Measurements from ENCODE around the gene FOSL2.

FOSL2 gene

DNA sequence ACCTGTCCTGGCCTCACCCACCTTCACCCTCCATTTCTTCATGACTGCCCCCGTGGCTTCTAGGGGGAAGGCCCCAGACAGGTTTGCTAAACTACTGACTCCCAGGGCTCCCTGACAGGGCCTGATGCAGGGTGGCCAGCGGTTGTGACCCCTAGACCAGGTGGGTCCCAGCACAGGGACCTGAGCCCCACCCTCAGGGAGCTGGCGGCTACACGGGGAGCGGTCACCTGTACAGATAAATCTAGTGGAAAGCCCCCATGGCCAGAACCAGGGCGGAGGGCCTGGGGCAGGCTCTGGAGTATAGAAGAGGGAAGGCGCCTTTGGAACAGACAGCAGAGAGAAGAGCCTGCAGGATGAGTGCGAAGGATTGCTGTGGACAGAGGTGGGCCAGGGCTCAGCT, 60.7 kb downstream of the FOSL2 start:
- DNase-seq: no peak

DNA sequence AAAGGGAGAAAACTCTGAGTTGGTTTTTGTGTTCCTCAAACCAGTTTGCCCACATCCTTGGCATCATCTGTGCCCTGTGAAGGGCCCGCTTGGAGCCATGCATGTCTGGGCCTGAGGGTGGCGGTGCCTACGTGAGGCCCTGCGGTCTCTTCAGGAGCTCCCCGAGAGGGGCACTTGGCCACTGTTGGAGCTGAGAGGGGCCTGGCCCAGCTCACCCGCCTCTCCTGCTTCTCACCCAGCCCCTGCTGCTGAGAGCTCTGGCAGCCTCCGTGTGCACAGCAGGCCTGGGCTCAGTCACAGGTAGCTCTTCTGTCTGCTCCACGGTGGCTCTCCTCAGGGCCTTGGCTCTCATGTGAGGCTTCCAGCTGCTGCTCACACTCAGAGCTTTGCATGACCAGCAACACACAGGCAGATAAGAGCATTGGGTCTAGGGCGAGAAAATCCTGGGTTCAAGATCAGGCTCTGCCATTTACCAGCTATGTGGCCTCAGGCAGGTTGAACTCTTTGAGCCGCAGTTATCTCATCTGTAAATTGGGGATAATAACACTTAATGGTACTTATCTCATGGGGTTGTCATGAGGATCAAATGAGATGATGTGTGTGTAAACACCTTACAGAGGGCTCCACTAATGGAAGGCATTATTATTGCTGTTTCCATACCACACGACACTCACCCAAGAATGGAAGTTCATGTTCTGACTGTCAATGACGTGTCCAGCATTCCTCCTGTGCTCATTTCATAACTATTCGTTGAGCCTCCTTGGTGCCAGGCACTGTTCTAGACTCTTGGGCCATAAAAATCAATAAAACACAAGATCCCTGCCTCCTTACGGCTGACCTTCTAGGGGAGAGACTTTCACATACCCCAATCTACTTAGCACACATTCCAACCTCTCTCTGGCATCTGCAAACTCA, 61.6 kb downstream of the FOSL2 start:
- no peak for DNase-seq

GRCh38 chr2:28457237-28457636, 64.6 kb downstream of the FOSL2 start:
- DNase-seq: no peak

DNA sequence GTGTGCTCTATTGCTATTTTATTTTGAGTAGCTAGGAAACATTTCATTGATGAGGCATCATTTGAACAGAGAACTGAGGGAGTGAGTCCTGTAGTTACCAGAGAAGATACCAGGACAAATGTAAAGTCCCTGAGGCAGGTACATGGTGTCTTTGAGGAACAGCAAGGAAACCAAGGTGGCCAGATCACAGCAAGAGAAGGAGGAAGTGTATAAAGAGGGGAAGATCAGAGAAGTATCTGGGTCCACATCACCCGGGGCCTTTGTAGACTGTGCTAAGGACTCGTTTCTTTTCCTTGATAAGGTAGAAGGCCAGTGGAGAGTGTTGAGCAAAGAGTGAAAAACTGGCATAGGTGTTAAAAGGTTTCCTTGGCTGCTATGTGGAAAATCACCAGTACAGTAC, 68.4 kb downstream of the FOSL2 start:
- DNase-seq: no peak

GRCh38 chr2:28462122-28462521, 69.5 kb downstream of the FOSL2 start:
- no peak for DNase-seq

DNA sequence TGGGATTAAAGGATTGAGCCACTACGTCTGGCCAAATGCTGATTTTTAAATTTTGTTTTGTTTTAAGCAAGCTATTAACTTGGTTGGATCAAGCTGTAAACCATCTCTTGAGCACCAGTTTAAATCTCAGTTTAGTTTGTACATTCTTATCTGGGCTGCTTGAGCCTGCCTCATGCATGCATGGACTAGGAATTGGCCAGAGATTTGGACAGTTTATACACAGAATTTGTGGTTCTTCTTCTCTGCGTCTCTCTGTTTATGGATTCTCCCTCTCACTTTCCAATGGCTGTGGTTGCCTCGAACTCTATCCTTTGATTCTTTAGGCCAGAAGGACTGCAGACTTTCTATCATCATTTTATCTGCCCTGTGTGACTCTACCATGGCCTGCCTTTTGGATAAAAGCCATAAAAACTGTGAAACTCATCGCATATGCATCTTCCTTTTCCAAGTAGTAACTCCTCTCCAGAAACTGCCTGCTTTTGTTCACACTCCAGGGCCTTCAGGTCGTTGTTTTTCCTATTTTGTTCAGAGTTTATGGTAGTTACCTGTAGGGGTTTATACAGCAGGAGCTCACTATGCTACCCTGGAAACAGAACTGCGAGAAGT, 70.7 kb downstream of the FOSL2 start:
- DNase-seq: no peak

DNA sequence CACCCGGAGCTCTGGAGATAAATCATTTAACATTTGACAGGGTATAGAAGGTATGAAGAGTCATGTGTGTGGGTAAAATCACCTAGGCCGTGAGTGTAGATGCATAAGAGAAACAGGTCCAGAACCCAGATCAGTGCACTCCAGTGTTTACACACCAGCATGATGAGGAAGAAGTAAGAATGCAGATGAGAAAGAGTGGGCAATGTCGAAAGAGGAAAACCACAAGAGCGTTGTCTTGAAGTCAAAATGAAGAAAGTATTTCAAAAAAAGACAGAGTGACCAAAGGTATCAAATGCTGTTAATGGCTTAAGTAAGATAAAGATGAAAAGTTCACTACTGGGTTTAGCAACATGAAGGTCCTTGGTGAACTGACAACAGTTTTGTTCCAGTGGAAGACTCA, 71.2 kb downstream of the FOSL2 start:
- DNase-seq: no peak

DNA sequence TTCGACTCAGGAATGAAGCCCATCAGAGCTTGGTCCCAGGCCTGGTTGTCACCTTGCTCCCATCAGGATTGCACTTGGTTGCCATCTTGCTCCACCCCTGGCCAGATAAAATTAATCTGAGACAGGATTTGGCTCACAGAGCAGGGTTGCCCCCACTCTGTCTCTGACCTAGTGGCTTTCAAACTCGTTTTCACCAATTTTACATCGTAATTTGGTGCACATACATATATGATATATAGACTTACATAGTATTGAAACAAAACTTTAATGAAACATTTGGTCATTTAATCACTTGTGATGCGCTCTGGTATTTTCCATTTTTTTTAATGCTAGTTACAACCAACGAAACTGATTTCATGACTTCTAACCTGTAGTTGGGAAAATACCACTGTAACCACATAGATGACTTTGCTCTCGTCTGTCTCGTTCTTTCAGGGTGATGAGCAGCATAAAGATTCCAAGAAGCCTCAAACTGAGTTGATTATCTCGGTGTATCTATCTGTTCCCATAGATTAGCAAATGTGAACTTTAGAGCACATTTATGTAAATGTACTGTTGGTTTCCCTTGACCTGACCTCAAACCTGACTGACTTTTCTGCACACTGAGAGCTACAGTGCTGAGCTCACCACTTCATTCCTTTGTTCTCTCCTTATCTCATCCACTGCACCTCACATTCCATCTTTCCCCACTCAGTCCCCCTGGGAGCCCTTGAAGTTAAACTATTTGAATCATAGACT, 72.7 kb downstream of the FOSL2 start:
- DNase-seq: no peak
